Mucosa of stomach (tissue), 1 donor: Measurements from ENCODE around the gene DNASE1L1.
"Not testable (repeated sequence)": the region's sequence is repeated elsewhere in the genome, so short reads cannot be mapped to it uniquely, and the experiment has no call there.

Experiments used
- H3K27me3 ChIP-seq: one replicate; pipeline ENCODE4 v1.7.0; 2013; ENCODE audit warnings: mild to moderate bottlenecking, low read length; ENCODE audit not compliant: control insufficient read depth, insufficient read depth
- H3K36me3 ChIP-seq: one replicate; pipeline ENCODE4 v1.7.0; 2013; ENCODE audit warnings: low read length; ENCODE audit not compliant: control insufficient read depth, insufficient read depth
- H3K4me1 ChIP-seq: one replicate; pipeline ENCODE4 v1.7.0; 2013; ENCODE audit warnings: mild to moderate bottlenecking, low read length; ENCODE audit not compliant: control insufficient read depth, insufficient read depth
- H3K4me3 ChIP-seq: one replicate; pipeline ENCODE4 v1.7.0; 2013; ENCODE audit warnings: low read length
- H3K9ac ChIP-seq: one replicate; pipeline ENCODE4 v1.7.0; 2013; ENCODE audit warnings: mild to moderate bottlenecking, low read length, moderate library complexity
- H3K9me3 ChIP-seq: one replicate; pipeline ENCODE4 v1.7.0; 2013; ENCODE audit warnings: mild to moderate bottlenecking, low read length, moderate library complexity; ENCODE audit not compliant: control insufficient read depth
- donor health status: Pancreatic carcinoma.

The DNASE1L1 gene

DNA sequence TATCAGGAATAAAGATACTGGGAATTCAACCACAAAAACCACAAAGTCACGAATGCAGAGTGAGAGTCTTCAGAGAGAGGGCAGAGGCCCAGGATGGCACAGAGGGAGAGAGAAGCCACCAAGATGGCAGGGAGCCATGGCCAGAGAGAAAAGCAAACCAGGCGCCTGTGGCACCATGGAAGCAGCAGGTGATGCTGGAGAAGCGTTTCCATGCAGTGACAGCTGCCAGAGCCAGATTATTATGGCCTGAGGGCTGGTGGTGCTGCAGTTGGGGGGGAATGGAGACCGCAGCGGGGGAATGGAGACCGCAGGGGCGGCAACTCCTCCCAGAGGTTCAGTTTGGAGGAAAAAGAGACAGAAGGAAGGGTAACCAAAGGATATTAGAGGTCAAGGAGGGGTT lies 8.1 kb upstream of the DNASE1L1 start:
- H3K4me3 ChIP-seq, result no peak overlapping the region
- no peak overlapping the region for H3K9ac ChIP-seq
- peaks cover 10% of the 10 kb centered on the region for H3K4me1 ChIP-seq
- no peaks in the 10 kb centered on the region for H3K27me3 ChIP-seq
- H3K36me3 ChIP-seq, result no peaks in the 10 kb centered on the region
- H3K9me3 ChIP-seq, result no peaks in the 10 kb centered on the region

GRCh38 chrX:154413142-154413541 lies 4.1 kb upstream of the DNASE1L1 start:
- Histone ChIP-seq H3K27me3 (no peaks in the 10 kb centered on the region), H3K36me3 (no peaks in the 10 kb centered on the region), H3K9me3 (no peaks in the 10 kb centered on the region), H3K4me1 (peaks cover 17% of the 10 kb centered on the region), H3K9ac (peak overlapping the region; percentile 80), H3K4me3 (no peak overlapping the region)

- Histone ChIP-seq H3K9me3 (no peaks in the 10 kb centered on the region), H3K36me3 (no peaks in the 10 kb centered on the region), H3K9ac (peak overlapping the region; percentile 80), H3K4me1 (peaks cover 17% of the 10 kb centered on the region), H3K27me3 (no peaks in the 10 kb centered on the region), H3K4me3 (peak overlapping the region; percentile 18)
Observed at GRCh38 chrX:154412468-154412867, 3.4 kb upstream of the DNASE1L1 start.

DNA sequence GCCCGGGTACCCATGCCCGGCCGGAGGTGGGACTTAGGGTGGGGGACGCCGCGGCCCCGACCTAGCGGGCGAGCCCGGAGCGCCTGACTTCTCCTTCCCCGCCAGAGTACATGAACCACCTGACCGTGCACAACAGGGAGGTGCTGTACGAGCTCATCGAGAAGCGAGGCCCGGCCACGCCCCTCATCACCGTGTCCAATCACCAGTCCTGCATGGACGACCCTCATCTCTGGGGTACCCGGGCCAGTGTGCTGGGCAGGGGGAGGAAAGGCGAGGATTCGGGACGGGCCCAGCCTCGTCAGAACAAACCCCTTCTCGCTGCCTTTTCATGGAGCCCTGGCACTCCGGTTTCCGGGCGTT lies 2.9 kb upstream of the DNASE1L1 start:
- Histone ChIP-seq H3K9me3 (no peaks in the 10 kb centered on the region), H3K36me3 (no peaks in the 10 kb centered on the region), H3K4me1 (peaks cover 17% of the 10 kb centered on the region), H3K9ac (peak overlapping the region; percentile 80), H3K27me3 (no peaks in the 10 kb centered on the region), H3K4me3 (peak overlapping the region; percentile 18)

GRCh38 chrX:154408659-154409221 lies 314 bp downstream of the DNASE1L1 start:
- H3K4me1 ChIP-seq, result peaks cover 17% of the 10 kb centered on the region
- peak overlapping the region; percentile 80 for H3K9ac ChIP-seq
- no peaks in the 10 kb centered on the region for H3K9me3 ChIP-seq
- H3K4me3 ChIP-seq, result peak overlapping the region; percentile 25
- no peaks in the 10 kb centered on the region for H3K27me3 ChIP-seq
- H3K36me3 ChIP-seq, result no peaks in the 10 kb centered on the region

DNA sequence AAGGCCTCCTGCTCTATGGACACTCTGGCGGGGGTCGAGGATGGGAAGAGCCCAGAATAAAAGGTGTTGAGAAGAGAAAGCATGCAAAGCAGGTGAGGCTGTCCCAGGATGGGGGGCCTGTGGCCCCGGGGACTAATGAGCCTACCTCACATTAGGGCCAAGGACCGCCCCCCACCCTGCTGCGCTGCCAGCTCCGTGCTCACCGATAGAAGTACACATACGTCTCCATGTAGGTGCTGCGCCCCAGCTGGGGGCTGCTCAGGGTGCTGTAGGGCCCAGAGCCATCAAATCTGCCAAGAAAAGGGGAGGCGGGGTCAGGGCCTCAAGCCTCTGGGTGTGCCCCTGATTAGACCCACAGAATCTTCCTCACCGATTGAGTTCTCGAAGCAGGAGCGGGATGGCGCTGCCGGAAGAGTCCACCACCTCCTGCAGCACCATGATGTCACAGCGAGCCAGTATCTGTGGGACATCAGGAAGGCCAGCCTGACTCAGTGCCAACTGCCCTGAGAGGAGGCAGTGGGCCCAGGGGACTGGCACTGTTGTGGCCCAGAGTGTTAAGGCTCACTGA lies 4.3 kb downstream of the DNASE1L1 start:
- Histone ChIP-seq H3K36me3 (peaks cover 4% of the 10 kb centered on the region), H3K9ac (no peak overlapping the region), H3K4me1 (peaks cover 10% of the 10 kb centered on the region), H3K4me3 (no peak overlapping the region), H3K27me3 (no peaks in the 10 kb centered on the region), H3K9me3 (no peaks in the 10 kb centered on the region)

- Histone ChIP-seq H3K4me1 (peaks cover 6% of the 10 kb centered on the region), H3K9me3 (no peaks in the 10 kb centered on the region), H3K9ac (no peak overlapping the region), H3K27me3 (no peaks in the 10 kb centered on the region), H3K36me3 (peaks cover 10% of the 10 kb centered on the region), H3K4me3 (no peak overlapping the region)
Observed at GRCh38 chrX:154403858-154404257, 5.2 kb downstream of the DNASE1L1 start.

- H3K9me3 ChIP-seq, result no peaks in the 10 kb centered on the region
- no peak overlapping the region for H3K9ac ChIP-seq
- no peak overlapping the region for H3K4me3 ChIP-seq
- peaks cover 6% of the 10 kb centered on the region for H3K4me1 ChIP-seq
- no peaks in the 10 kb centered on the region for H3K27me3 ChIP-seq
- H3K36me3 ChIP-seq, result peaks cover 10% of the 10 kb centered on the region
Observed at GRCh38 chrX:154403192-154403591, 5.9 kb downstream of the DNASE1L1 start.

- Histone ChIP-seq H3K4me1 (peaks cover 6% of the 10 kb centered on the region), H3K4me3 (no peak overlapping the region), H3K9me3 (no peaks in the 10 kb centered on the region), H3K27me3 (no peaks in the 10 kb centered on the region), H3K36me3 (peaks cover 10% of the 10 kb centered on the region), H3K9ac (no peak overlapping the region)
Observed at GRCh38 chrX:154402622-154403127, 6.4 kb downstream of the DNASE1L1 start.

DNA sequence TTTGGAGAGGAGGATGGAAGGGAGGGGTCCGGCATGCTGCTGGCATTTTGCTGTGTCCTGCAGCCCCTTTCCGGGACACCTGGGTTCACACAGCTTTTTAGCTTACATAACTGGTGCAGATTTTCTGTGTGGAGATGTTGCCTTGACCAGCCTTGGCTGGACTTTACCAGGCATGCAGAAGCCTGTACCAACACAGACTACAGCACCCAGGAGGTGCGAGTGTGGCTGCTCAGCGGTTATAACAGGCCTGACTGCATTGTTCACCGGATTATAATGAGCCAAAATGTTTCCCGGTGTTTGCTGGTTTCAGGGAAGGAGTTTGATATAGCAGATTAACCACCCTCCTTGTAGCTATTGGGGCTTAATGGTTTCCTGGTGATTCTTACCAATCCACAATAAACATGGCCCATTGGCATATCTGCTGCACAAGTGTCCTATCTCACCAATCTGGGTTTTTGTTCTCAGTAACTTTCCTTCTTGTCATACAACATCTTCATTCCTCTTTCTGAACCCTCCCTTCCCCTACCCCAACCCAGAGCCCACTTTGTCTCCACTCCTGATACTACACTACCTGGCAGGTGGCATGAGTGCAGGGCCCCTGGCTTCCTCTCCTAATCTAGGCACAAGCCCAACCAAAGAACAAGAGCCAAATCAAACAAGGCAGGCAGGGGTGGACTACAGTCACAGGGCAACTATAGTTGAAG lies 7.0 kb downstream of the DNASE1L1 start:
- no peaks in the 10 kb centered on the region for H3K27me3 ChIP-seq
- no peak overlapping the region for H3K9ac ChIP-seq
- peaks cover 10% of the 10 kb centered on the region for H3K36me3 ChIP-seq
- no peaks in the 10 kb centered on the region for H3K9me3 ChIP-seq
- no peak overlapping the region for H3K4me3 ChIP-seq
- H3K4me1 ChIP-seq, result peaks cover 6% of the 10 kb centered on the region

- Histone ChIP-seq H3K9ac (no peak overlapping the region), H3K27me3 (no peaks in the 10 kb centered on the region), H3K36me3 (peaks cover 10% of the 10 kb centered on the region), H3K4me3 (no peak overlapping the region), H3K9me3 (no peaks in the 10 kb centered on the region), H3K4me1 (peaks cover 6% of the 10 kb centered on the region)
Observed at GRCh38 chrX:154401045-154401799, 7.8 kb downstream of the DNASE1L1 start.

- H3K27me3 ChIP-seq, H3K4me1 ChIP-seq, H3K36me3 ChIP-seq, H3K9me3 ChIP-seq, H3K4me3 ChIP-seq: not testable (repeated sequence)
- peak overlapping the region; percentile 43 for H3K9ac ChIP-seq
Observed at GRCh38 chrX:154400369-154400817, 8.7 kb downstream of the DNASE1L1 start.
